ENCODE measurements around the gene FABP6. TPM values are rescaled to one million over a fixed set of nuclear protein-coding genes. Genes with fewer than 3 reads are reported as not detected.
A peak's percentile ranks its signal among the peaks of the same experiment; 100 is the strongest.

FABP6 gene
- total and polyA plus RNA-seq, 9 of the 15 experiments (the other 6 are each of a cell fraction or from before 2014, with no cell fraction given): 0.11 to 0.33 (median 0.21) TPM; not detected in 4

DNA sequence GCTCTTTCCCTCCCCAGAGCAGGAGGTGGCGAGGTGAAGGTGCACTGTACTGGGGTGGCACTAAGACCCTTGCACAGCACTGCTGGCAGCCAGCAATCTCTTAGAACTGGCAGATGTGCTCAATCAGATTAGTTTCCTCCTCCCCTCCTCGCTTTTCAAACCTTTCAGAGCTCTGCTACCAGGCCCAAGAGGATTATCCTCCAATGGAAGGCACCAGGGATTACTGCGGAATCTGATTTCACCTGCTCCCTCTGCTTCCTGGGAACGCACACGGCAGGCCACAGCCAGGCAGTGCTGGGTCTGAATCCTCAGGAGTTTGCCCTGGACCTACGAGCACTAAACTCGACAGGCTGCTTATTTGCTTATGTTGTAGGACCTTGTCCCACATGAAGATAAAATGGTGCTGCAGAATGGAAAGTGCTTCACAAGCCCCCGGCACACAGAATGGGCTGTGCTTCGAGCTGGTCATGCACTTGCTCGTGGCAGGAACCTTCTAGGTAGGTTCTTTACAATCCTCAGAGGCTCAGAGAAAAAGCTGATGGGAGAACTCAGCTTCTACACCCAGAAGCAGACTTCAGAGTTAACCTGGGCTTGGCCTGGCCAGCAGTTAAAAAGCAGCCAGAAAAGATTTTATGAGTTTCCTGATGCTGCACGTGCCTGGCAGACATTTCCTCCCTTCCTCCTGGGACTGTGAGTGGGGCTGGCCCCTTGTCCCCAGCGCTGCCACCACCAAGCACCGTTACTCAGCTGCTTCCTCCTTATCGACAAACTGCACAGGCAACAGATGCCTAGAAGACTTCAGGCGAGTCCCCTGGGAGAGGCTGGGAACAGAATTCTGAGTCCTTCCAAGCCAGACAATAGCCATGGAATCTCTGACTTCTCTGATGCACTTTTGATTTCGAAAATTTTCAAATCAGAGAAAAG, 33.1 kb downstream of the FABP6 start (continued):
- peak; percentile 73 for TF ChIP-seq MYNN (IDR thresholded peaks at IDR 0.05)
- TF ChIP-seq MYNN (CRISPR knock-in tag; IDR thresholded peaks at IDR 0.05): no peak
- 0 out of 2 replicates have a peak, but pooled peaks have one; percentile 23 for TF ChIP-seq BCOR (IDR thresholded peaks at IDR 0.05)
- TF ChIP-seq ARID2 (IDR thresholded peaks at IDR 0.05): no peak
- TF ChIP-seq SMARCE1 (IDR thresholded peaks at IDR 0.05): 0 out of 2 replicates have a peak, but pooled peaks have one; percentile 23
- TF ChIP-seq ZNF316 (IDR thresholded peaks at IDR 0.05): no peak
- TF ChIP-seq EP400 (IDR thresholded peaks at IDR 0.05): no peak
- TF ChIP-seq NFE2 (IDR thresholded peaks at IDR 0.05; ENCODE audit: low read depth): peak; percentile 61; the same call in 1 of the 2 replicates
- peak; percentile 88 for TF ChIP-seq ARID1B (IDR thresholded peaks at IDR 0.05)
- TF ChIP-seq ELF1 (tag; IDR thresholded peaks at IDR 0.05): 0 out of 2 replicates have a peak, but pooled peaks have one; percentile 3
- TF ChIP-seq, protein P1, sequence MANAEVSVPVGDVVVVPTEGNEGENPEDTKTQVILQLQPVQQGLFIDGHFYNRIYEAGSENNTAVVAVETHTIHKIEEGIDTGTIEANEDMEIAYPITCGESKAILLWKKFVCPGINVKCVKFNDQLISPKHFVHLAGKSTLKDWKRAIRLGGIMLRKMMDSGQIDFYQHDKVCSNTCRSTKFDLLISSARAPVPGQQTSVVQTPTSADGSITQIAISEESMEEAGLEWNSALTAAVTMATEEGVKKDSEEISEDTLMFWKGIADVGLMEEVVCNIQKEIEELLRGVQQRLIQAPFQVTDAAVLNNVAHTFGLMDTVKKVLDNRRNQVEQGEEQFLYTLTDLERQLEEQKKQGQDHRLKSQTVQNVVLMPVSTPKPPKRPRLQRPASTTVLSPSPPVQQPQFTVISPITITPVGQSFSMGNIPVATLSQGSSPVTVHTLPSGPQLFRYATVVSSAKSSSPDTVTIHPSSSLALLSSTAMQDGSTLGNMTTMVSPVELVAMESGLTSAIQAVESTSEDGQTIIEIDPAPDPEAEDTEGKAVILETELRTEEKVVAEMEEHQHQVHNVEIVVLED (CRISPR knock-in tag; IDR thresholded peaks at IDR 0.05): no peak
- TF ChIP-seq AFF1 (IDR thresholded peaks at IDR 0.05; ENCODE audit: low read depth in 1 of 2, partially characterized antibody in 2 of 2): peak in 1 of 2 experiments; percentile 18
- TF ChIP-seq HNRNPK (IDR thresholded peaks at IDR 0.05; ENCODE audit: low read depth, low read length, poor library complexity, severe bottlenecking): no peak
- TF ChIP-seq CREM (IDR thresholded peaks at IDR 0.05; ENCODE audit: low read depth): peak; percentile 46; the same call in 1 of the 2 replicates
- TF ChIP-seq CBFA2T3 (IDR thresholded peaks at IDR 0.05): peak; percentile 92
- TF ChIP-seq PHF8 (IDR thresholded peaks at IDR 0.05; ENCODE audit: borderline replicate concordance, low read length): peak; percentile 14; the same call in 1 of the 2 replicates
- TF ChIP-seq HDAC1 (IDR thresholded peaks at IDR 0.05): 0 out of 4 replicates have a peak, but pooled peaks of 1 of the 2 experiments have one; percentile 28
- TF ChIP-seq NCOR1 (IDR thresholded peaks at IDR 0.05): peak; percentile 83
- peak; percentile 73 for TF ChIP-seq EP300 (IDR thresholded peaks at IDR 0.05; ENCODE audit: low read length)
- TF ChIP-seq SP2 (IDR thresholded peaks at IDR 0.05; ENCODE audit: extremely low read depth, low read depth, low read length, poor library complexity, severe bottlenecking): no peak
- TF ChIP-seq DMBX1 (CRISPR knock-in tag; IDR thresholded peaks at IDR 0.05; ENCODE audit: borderline replicate concordance): peak; percentile 76
- TF ChIP-seq RCOR1 (IDR thresholded peaks at IDR 0.05; ENCODE audit: borderline replicate concordance in 1 of 2, low read depth in 2 of 2, low read length in 2 of 2): peak in 1 of 2 experiments; percentile 60; a peak in 1 of 4 replicates
- no peak for TF ChIP-seq PKNOX1 (IDR thresholded peaks at IDR 0.05)

Data from K562 (cell line).